HCT116 (cell line): ENCODE data around the gene DYNC1LI1. TPM values are rescaled to one million over a fixed set of nuclear protein-coding genes. Genes with fewer than 3 reads are reported as not detected.

Experiments used
- ATAC-seq: fragments of 200-7000 bp; cut with Tn5 transposase; 2 replicates; pipeline ENCODE4 v1.9.1; 2020; ENCODE audit warnings: mild to moderate bottlenecking, moderate library complexity
- BruUV-seq: library from RNA; stranded (reverse); fragments of 400-500 nt; replicated peaks from 2 replicates; lab custom pipeline; 2021; lab: Mats Ljungman, UMichigan
- CTCF ChIA-PET: fragments of 300-600 bp; sonication (Branson Sonifier 250); formaldehyde crosslinking; loops from one replicate; lab custom pipeline; 2021; ENCODE audit warnings: antibody characterized with exemption; lab: Charles Lee
- POLR2A ChIA-PET: fragments of 300-600, 350-600 bp; sonication (Branson Sonifier 250); formaldehyde crosslinking; loops from one replicate; lab custom pipeline; 2021; ENCODE audit warnings: antibody characterized with exemption; lab: Charles Lee
- RAD21 ChIA-PET, 2 experiments: fragments of 300-600 bp; sonication (Branson Sonifier 250); formaldehyde crosslinking; loops; one replicate each; lab custom pipeline; 2023; ENCODE audit warnings: low total read pairs in 2 of 2; ENCODE audit not compliant: uncharacterized antibody in 2 of 2, unreplicated experiment in 2 of 2, low non-redundant PET in 1 of 2; lab: Charles Lee
- DNase-seq: peaks from one replicate; pipeline ENCODE4 v3.0.0-alpha.2; 2010; ENCODE audit warnings: low read depth, low spot score
- H2AFZ ChIP-seq: fragments of 200-600 bp; shearing (Covaris generic), sonication (generic); 2 replicates; pipeline ENCODE4 v1.6.1; 2017; ENCODE audit warnings: low read depth, mixed run types, mixed read lengths, antibody characterized with exemption, low read length; ENCODE audit not compliant: poor library complexity, severe bottlenecking
- H3K27ac ChIP-seq: 2 replicates; pipeline ENCODE4 v1.5.1; 2012; ENCODE audit warnings: low read depth, low read length
- H3K27me3 ChIP-seq: fragments of 200-600 bp; sonication (generic); 2 replicates; pipeline ENCODE4 v1.6.1; 2016; ENCODE audit warnings: mixed run types, low read length, mixed read lengths; ENCODE audit not compliant: insufficient read depth
- H3K36me3 ChIP-seq, 2 experiments: fragments of 200-500 bp in 1 of 2; fragments of 200-600 bp in 1 of 2; sonication (Bioruptor generic) in 1 of 2; sonication (generic) in 1 of 2; 2 replicates each; pipeline versions ENCODE4 v1.5.1 to v1.6.1; 2014 to 2016; ENCODE audit warnings: low read length in 2 of 2, inconsistent platforms in 1 of 2, mixed read lengths in 1 of 2, mixed run types in 1 of 2; ENCODE audit not compliant: insufficient read depth in 2 of 2, control insufficient read depth in 1 of 2
- H3K4me1 ChIP-seq, 2 experiments: fragments of 200-600 bp in 1 of 2; sonication (generic) in 1 of 2; 2 replicates each; pipeline versions ENCODE4 v1.5.1 to v1.6.1; 2012 to 2017; ENCODE audit warnings: low read length in 2 of 2, inconsistent platforms in 1 of 2, mild to moderate bottlenecking in 1 of 2, mixed read lengths in 1 of 2, mixed run types in 1 of 2, moderate library complexity in 1 of 2; ENCODE audit not compliant: insufficient read depth in 2 of 2, control insufficient read depth in 1 of 2
- H3K4me2 ChIP-seq: fragments of 200-600 bp; sonication (generic); 2 replicates; pipeline ENCODE4 v1.6.1; 2017; ENCODE audit warnings: mixed run types, low read length, mixed read lengths
- H3K4me3 ChIP-seq, 2 experiments: fragments of 200-600 bp in 1 of 2; sonication (generic) in 1 of 2; replicated peaks in 1 of 2; 2 replicates each; pipeline ENCODE4 v1.5.1; 2011 to 2016; ENCODE audit warnings: low read length in 2 of 2, control low read depth in 1 of 2, low read depth in 1 of 2, mild to moderate bottlenecking in 1 of 2, mixed read lengths in 1 of 2, mixed run types in 1 of 2
- H3K79me2 ChIP-seq: fragments of 200-600 bp; sonication (generic); 2 replicates; pipeline ENCODE4 v1.6.1; 2017; ENCODE audit warnings: mild to moderate bottlenecking, mixed run types, low read length, moderate library complexity, mixed read lengths; ENCODE audit not compliant: insufficient read depth
- H3K9ac ChIP-seq: fragments of 200-600 bp; sonication (generic); 2 replicates; pipeline ENCODE4 v1.6.1; 2016; ENCODE audit warnings: low read length, mixed read lengths
- H3K9me2 ChIP-seq: fragments of 200-600 bp; sonication (generic), shearing (Covaris generic); 2 replicates; pipeline ENCODE4 v1.6.1; 2017; ENCODE audit warnings: mixed run types, mild to moderate bottlenecking, moderate library complexity; ENCODE audit not compliant: insufficient read depth
- H3K9me3 ChIP-seq, 2 experiments: fragments of 200-500 bp in 1 of 2; fragments of 200-600 bp in 1 of 2; sonication (Bioruptor generic) in 1 of 2; sonication (generic) in 1 of 2; 2 replicates each; pipeline ENCODE4 v1.6.1; 2014 to 2017; ENCODE audit warnings: low read length in 2 of 2, mixed read lengths in 2 of 2, inconsistent platforms in 1 of 2, low read depth in 1 of 2, mild to moderate bottlenecking in 1 of 2, mixed run types in 1 of 2, moderate library complexity in 1 of 2; ENCODE audit not compliant: control insufficient read depth in 1 of 2, insufficient read depth in 1 of 2
- H4K20me1 ChIP-seq: fragments of 200-600 bp; sonication (generic), shearing (Covaris generic); 2 replicates; pipeline ENCODE4 v1.6.1; 2017; ENCODE audit warnings: mixed run types, mild to moderate bottlenecking, moderate library complexity; ENCODE audit not compliant: insufficient read depth
- CBX3 ChIP-seq: IDR thresholded peaks from 2 replicates; pipeline ENCODE4 v1.6.1; 2012; ENCODE audit warnings: low read depth
- CTCF ChIP-seq, 3 experiments: fragments of 200-600 bp in 1 of 3; sonication (generic) in 1 of 3; IDR thresholded peaks in 2 of 3; conservative IDR thresholded peaks in 1 of 3; 2 replicates each; pipeline ENCODE4 v1.5.1; 2012 to 2017; ENCODE audit warnings: low read depth in 2 of 3, low read length in 2 of 3, antibody characterized with exemption in 1 of 3, borderline replicate concordance in 1 of 3, control low read depth in 1 of 3, mild to moderate bottlenecking in 1 of 3, mixed read lengths in 1 of 3, mixed run types in 1 of 3, moderate library complexity in 1 of 3; ENCODE audit not compliant: insufficient read depth in 1 of 3
- EGR1 ChIP-seq: IDR thresholded peaks from 2 replicates; pipeline ENCODE4 v1.6.1; 2012; ENCODE audit warnings: low read depth
- EZH2 ChIP-seq: fragments of 200-600 bp; sonication (generic); IDR thresholded peaks from 2 replicates; pipeline ENCODE4 v1.6.1; 2017; ENCODE audit warnings: antibody characterized with exemption, mixed run types
- EZH2phosphoT487 ChIP-seq: fragments of 200-600 bp; IDR thresholded peaks from 2 replicates; pipeline ENCODE4 v1.6.1; 2018; ENCODE audit warnings: antibody characterized with exemption, borderline replicate concordance
- FOSL1 ChIP-seq: IDR thresholded peaks from 2 replicates; pipeline ENCODE4 v1.6.1; 2012; ENCODE audit warnings: low read depth
- JUND ChIP-seq: IDR thresholded peaks from 2 replicates; pipeline ENCODE4 v1.6.1; 2012
- MAX ChIP-seq: IDR thresholded peaks from 2 replicates; pipeline ENCODE4 v1.6.1; 2012
- POLR2A ChIP-seq: IDR thresholded peaks from 2 replicates; pipeline ENCODE4 v1.7.0; 2011; ENCODE audit warnings: borderline replicate concordance; ENCODE audit not compliant: insufficient read depth, insufficient read length; ENCODE audit errors: extremely low read depth
- POLR2AphosphoS5 ChIP-seq: IDR thresholded peaks from 2 replicates; pipeline ENCODE4 v1.6.1; 2011; ENCODE audit warnings: mild to moderate bottlenecking, low read depth, low read length, moderate library complexity
- RAD21 ChIP-seq: IDR thresholded peaks from 2 replicates; pipeline ENCODE4 v1.6.1; 2012; ENCODE audit warnings: low read depth, mild to moderate bottlenecking
- SIN3A ChIP-seq: IDR thresholded peaks from 2 replicates; pipeline ENCODE4 v1.6.1; 2012; ENCODE audit warnings: low read depth
- SP1 ChIP-seq: IDR thresholded peaks from 2 replicates; pipeline ENCODE4 v1.6.1; 2012; ENCODE audit warnings: low read depth
- SRF ChIP-seq: IDR thresholded peaks from 2 replicates; pipeline ENCODE4 v1.6.1; 2012; ENCODE audit warnings: low read depth
- TCF7L2 ChIP-seq: IDR thresholded peaks from 2 replicates; pipeline ENCODE4 v1.7.0; 2011; ENCODE audit warnings: borderline replicate concordance, inconsistent platforms; ENCODE audit not compliant: insufficient read depth, insufficient read length; ENCODE audit errors: extremely low read depth
- YY1 ChIP-seq: IDR thresholded peaks from 2 replicates; pipeline ENCODE4 v1.6.1; 2011; ENCODE audit warnings: low read length, low read depth, moderate library complexity, mild to moderate bottlenecking; ENCODE audit not compliant: insufficient replicate concordance; ENCODE audit errors: extremely low read depth
- ZFX ChIP-seq: fragments of 450-650 bp; IDR thresholded peaks from 2 replicates; pipeline ENCODE4 v1.6.1; 2017
- ZNF274 ChIP-seq: fragments of 200-500 bp; sonication (Bioruptor generic); IDR thresholded peaks from 2 replicates; pipeline ENCODE4 v1.6.1; 2014; ENCODE audit warnings: mild to moderate bottlenecking, low read depth, low read length, inconsistent platforms
- intact Hi-C: fragments of 100-400 bp; cut with micrococcal nuclease; formaldehyde crosslinking; loops from 2 replicates; pipeline ENCODE4 v1.10.0; 2022
- total RNA-seq: library from RNA; stranded (reverse); gene quantifications from one replicate; pipeline ENCODE4 v1.2.1, GENCODE V29; 2021; ENCODE audit not compliant: unreplicated experiment

The DYNC1LI1 gene
- total RNA-seq, 1 experiment from 2014 or later = 39.4 TPM

- Histone ChIP-seq H3K9ac (no peak overlapping the region), H3K9me3 (no peaks in the 10 kb centered on the region), H3K27me3 (no peaks in the 10 kb centered on the region), H3K79me2 (no peaks in the 10 kb centered on the region), H3K9me2 (no peaks in the 10 kb centered on the region), H3K36me3 (peaks cover 6 to 18% of the 10 kb centered on the region in 2 experiments), H3K4me2 (no peak overlapping the region), H3K4me1 (no peaks in the 10 kb centered on the region), H2AFZ (no peak overlapping the region), H3K27ac (no peak overlapping the region), H3K4me3 (no peak overlapping the region), H4K20me1 (no peaks in the 10 kb centered on the region)
- no TSS peak for BruUV-seq
- DNase-seq (no peak), ATAC-seq (no peak)
- ChIA-PET CTCF (no interaction called here), POLR2A (no interaction called here), RAD21 (no interaction called here)
- intact Hi-C loops = no loop called here
- TF ChIP-seq TCF7L2 (no peak), POLR2A (no peak), JUND (no peak), ZNF274 (no peak), YY1 (no peak), SRF (no peak)
These were observed 44.9 kb downstream of the DYNC1LI1 start for GRCh38 chr3:32525720-32526119.

GRCh38 chr3:32522682-32523081 lies 48.0 kb downstream of the DYNC1LI1 start:
- ChIA-PET CTCF (no interaction called here), RAD21 (no interaction called here), POLR2A (no interaction called here)
- ATAC-seq = no peak
- no TSS peak for BruUV-seq
- no peak for DNase-seq
- peaks cover 0 to 10% of the 10 kb centered on the region in 2 experiments; a peak in 3 of 4 replicates for H3K36me3 ChIP-seq
- no peak overlapping the region for H3K9ac ChIP-seq
- H2AFZ ChIP-seq = no peak overlapping the region
- no peaks in the 10 kb centered on the region for H3K9me2 ChIP-seq
- H3K27ac ChIP-seq = no peak overlapping the region
- no peaks in the 10 kb centered on the region for H3K4me1 ChIP-seq
- H3K4me2 ChIP-seq = no peak overlapping the region
- intact Hi-C loops = no loop called here
- no peak overlapping the region for H3K4me3 ChIP-seq
- no peaks in the 10 kb centered on the region for H3K79me2 ChIP-seq
- no peaks in the 10 kb centered on the region for H3K9me3 ChIP-seq
- H4K20me1 ChIP-seq = no peaks in the 10 kb centered on the region
- H3K27me3 ChIP-seq = no peaks in the 10 kb centered on the region
- no peak for TF ChIP-seq EGR1
- no peak for TF ChIP-seq CTCF (IDR thresholded peaks at IDR 0.05 in 2 of 3, conservative IDR thresholded peaks at IDR 0.05 in 1 of 3; ENCODE audit: borderline replicate concordance in 1 of 3, insufficient read depth in 1 of 3, low read depth in 2 of 3, low read length in 2 of 3)
- TF ChIP-seq JUND = no peak
- TF ChIP-seq EZH2 = no peak
- no peak for TF ChIP-seq POLR2AphosphoS5
- TF ChIP-seq YY1 = no peak
- TF ChIP-seq ZFX = no peak
- no peak for TF ChIP-seq SP1
- TF ChIP-seq MAX = no peak
- TF ChIP-seq EZH2phosphoT487 = no peak
- no peak for TF ChIP-seq RAD21
- TF ChIP-seq TCF7L2 = no peak
- TF ChIP-seq CBX3 = no peak
- no peak for TF ChIP-seq FOSL1
- TF ChIP-seq SIN3A = no peak
